NCI-H2196 treated with DMSO at 0.1 percent for 48 hours (cell line): ENCODE results near the gene HMGXB3.

Experiments
- DNase-seq: peaks from one replicate; lab custom pipeline; 2025; ENCODE audit not compliant: unreplicated experiment; lab: John Stamatoyannopoulos, UW

The HMGXB3 gene

GRCh38 chr5:149981206-149981605 is 19.3 kb upstream of the HMGXB3 start:
- DNase-seq = no peak

GRCh38 chr5:149982505-149982904 is 18.0 kb upstream of the HMGXB3 start:
- no peak for DNase-seq

GRCh38 chr5:149988126-149988525 is 12.4 kb upstream of the HMGXB3 start:
- DNase-seq = no peak

GRCh38 chr5:149990518-149991376 is 9.8 kb upstream of the HMGXB3 start:
- peak; percentile 73 for DNase-seq

GRCh38 chr5:149993471-149993870 is 7.1 kb upstream of the HMGXB3 start:
- no peak for DNase-seq

- no peak for DNase-seq
Observed at GRCh38 chr5:149995385-149996204, 4.9 kb upstream of the HMGXB3 start.

GRCh38 chr5:149996205-149996890 is 4.2 kb upstream of the HMGXB3 start:
- no peak for DNase-seq

GRCh38 chr5:149998281-149998680 is 2.3 kb upstream of the HMGXB3 start:
- no peak for DNase-seq

- DNase-seq = no peak
Observed at GRCh38 chr5:149999359-149999758, 1.2 kb upstream of the HMGXB3 start.

GRCh38 chr5:149999866-150000255 is 678 bp upstream of the HMGXB3 start:
- DNase-seq = no peak

- no peak for DNase-seq
Observed at GRCh38 chr5:150000990-150001659, 586 bp downstream of the HMGXB3 start.

- DNase-seq = no peak
Observed at GRCh38 chr5:150001660-150002486, 1.3 kb downstream of the HMGXB3 start.

GRCh38 chr5:150006318-150006717 is 5.8 kb downstream of the HMGXB3 start:
- DNase-seq = no peak

- DNase-seq = no peak
Observed at GRCh38 chr5:150007050-150007449, 6.5 kb downstream of the HMGXB3 start.

GRCh38 chr5:150009671-150010387 is 9.3 kb downstream of the HMGXB3 start:
- no peak for DNase-seq

- no peak for DNase-seq
Observed at GRCh38 chr5:150013931-150014330, 13.4 kb downstream of the HMGXB3 start.

- DNase-seq = no peak
Observed at GRCh38 chr5:150014456-150014855, 13.9 kb downstream of the HMGXB3 start.

GRCh38 chr5:150015415-150015814 is 14.9 kb downstream of the HMGXB3 start:
- DNase-seq = no peak

- DNase-seq = no peak
Observed at GRCh38 chr5:150016537-150016936, 16.0 kb downstream of the HMGXB3 start.
